Measurements from ENCODE around the gene PDAP1.
"Not testable (repeated sequence)": the region's sequence is repeated elsewhere in the genome, so short reads cannot be mapped to it uniquely, and the experiment has no call there.

The PDAP1 gene

DNA sequence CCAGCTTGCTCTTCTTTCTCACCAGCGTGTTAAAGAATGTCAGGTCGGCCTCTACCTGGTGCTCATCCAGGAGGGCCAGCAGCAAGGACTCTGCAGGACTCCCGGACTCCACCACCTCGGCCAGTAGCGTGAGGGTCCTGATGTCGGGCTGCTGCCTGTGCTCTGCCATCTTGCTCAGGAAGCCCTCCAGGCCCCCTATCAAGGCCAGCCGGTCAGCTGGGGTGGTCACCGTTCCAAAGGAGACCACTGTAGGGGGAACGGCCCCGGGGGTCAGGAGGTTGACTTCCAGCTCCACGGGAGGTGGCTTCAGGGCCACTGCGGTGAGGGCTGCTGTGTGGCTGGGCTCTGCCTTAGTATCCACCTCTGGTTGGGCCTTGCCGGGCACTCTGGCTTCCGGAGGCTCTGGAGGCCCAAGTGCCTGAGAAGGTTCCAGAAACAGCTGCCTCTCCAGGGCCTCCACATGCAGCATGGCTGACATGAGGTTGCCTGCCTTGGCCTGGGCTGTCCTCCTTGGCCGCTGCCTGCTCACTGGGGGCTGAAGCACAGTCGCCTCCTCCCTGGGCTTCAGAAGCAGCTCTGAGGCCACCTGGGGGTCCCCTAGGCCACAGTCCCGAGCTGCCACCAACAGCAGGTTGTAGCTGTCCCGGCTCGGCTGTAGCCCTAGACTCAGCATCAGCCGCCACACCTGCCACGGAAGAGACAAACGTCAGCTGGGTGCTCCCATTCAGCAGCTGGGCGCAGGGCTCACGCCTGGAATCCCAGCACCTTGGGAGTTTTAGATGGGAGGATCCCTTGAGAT, 16.7 kb upstream of the PDAP1 start:
- Histone ChIP-seq H3K27ac (ENCODE audit: low read depth, low read length, severe bottlenecking) (no peak overlapping the region), H3K9me3 (ENCODE audit: control insufficient read depth, low read length) (no peaks in the 10 kb centered on the region), H3K4me1 (ENCODE audit: control insufficient read depth, insufficient read depth, low read length, poor library complexity, severe bottlenecking) (no peaks in the 10 kb centered on the region), H3K36me3 (ENCODE audit: control insufficient read depth, insufficient read depth, low read length) (peaks cover 62% of the 10 kb centered on the region), H3K4me3 (ENCODE audit: extremely low read depth, insufficient read depth, low read length, poor library complexity, severe bottlenecking) (no peak overlapping the region)
- 92 to 95% methylated on average over 19 to 24 of the region's 24 CpGs for WGBS, 2 experiments (ENCODE audit: insufficient coverage in 2 of 2)

DNA sequence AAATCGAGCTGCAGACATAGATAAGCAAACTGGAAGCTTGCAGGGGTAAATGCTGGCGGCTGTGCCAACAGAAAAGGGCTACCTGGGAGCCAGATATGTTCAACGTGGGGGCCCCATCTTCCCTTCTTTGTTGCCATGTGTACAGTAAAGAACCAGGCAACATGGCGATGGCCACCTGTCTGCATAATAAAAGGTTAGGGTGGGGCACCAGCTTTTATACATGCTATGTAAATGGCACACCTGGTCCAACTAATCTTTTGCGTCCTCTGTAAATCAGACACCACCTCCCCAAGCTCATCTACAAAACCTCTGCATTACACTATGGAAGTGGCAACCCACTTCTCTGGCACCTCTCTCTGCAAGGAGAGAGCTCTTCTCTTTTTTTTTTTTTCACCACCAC, 14.2 kb upstream of the PDAP1 start:
- H3K27ac ChIP-seq (ENCODE audit: low read depth, low read length, severe bottlenecking), result no peak overlapping the region
- 93 to 95% methylated on average over 4 to 5 of the region's 5 CpGs for WGBS, 2 experiments (ENCODE audit: insufficient coverage in 2 of 2)
- H3K4me3 ChIP-seq (ENCODE audit: extremely low read depth, insufficient read depth, low read length, poor library complexity, severe bottlenecking), result no peak overlapping the region
- no peaks in the 10 kb centered on the region for H3K4me1 ChIP-seq (ENCODE audit: control insufficient read depth, insufficient read depth, low read length, poor library complexity, severe bottlenecking)
- peaks cover 66% of the 10 kb centered on the region for H3K36me3 ChIP-seq (ENCODE audit: control insufficient read depth, insufficient read depth, low read length)
- H3K9me3 ChIP-seq (ENCODE audit: control insufficient read depth, low read length), result no peaks in the 10 kb centered on the region

DNA sequence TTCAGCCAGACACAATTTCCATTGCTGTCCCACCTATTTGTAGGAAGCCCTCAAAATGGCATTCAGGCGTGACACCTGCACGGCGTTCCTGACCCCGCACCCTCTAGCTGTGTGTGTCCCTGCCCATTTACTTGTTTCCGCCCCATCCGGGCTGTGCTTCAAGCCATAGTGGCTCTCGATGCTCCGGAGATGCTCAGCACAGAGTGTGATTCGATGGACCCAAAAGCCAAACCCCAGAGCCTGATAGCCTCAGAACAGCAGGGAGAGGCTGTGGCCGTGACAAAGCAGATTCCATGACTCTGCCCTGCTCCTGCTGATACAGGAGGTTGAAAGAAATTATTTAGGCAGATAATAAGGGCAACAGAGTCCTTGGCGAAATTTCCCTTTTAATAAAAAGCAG, 13.8 kb upstream of the PDAP1 start:
- 93 to 97% methylated on average over 10 of the region's 11 CpGs for WGBS, 2 experiments (ENCODE audit: insufficient coverage in 2 of 2)
- H3K4me3 ChIP-seq (ENCODE audit: extremely low read depth, insufficient read depth, low read length, poor library complexity, severe bottlenecking), result no peak overlapping the region
- peaks cover 70% of the 10 kb centered on the region for H3K36me3 ChIP-seq (ENCODE audit: control insufficient read depth, insufficient read depth, low read length)
- no peaks in the 10 kb centered on the region for H3K9me3 ChIP-seq (ENCODE audit: control insufficient read depth, low read length)
- H3K27ac ChIP-seq (ENCODE audit: low read depth, low read length, severe bottlenecking), result no peak overlapping the region
- H3K4me1 ChIP-seq (ENCODE audit: control insufficient read depth, insufficient read depth, low read length, poor library complexity, severe bottlenecking), result no peaks in the 10 kb centered on the region

DNA sequence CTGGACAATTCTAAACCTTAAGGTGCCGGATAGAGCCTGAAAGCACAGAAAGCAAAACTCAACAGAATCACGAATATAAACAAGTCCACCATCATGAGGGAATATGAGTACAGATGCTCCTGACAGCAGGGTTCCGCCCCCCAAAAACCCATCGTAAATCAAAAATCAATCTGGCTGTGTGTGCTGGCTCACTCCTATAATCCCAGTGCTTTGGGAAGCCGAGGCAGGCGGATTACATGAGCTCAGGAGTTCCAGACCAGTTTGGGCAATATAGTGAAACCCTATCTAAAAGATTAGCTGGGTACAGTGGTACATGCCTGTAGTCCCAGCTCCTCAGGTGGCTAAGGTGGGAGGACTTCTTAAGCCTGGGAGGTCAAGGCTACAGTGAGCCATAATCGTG, 12.6 kb upstream of the PDAP1 start:
- WGBS, 2 experiments (ENCODE audit: insufficient coverage in 2 of 2), result 93 to 98% methylated on average over 6 of the region's 7 CpGs
- Histone ChIP-seq H3K27ac (ENCODE audit: low read depth, low read length, severe bottlenecking) (no peak overlapping the region), H3K9me3 (ENCODE audit: control insufficient read depth, low read length) (no peaks in the 10 kb centered on the region), H3K4me1 (ENCODE audit: control insufficient read depth, insufficient read depth, low read length, poor library complexity, severe bottlenecking) (no peaks in the 10 kb centered on the region), H3K4me3 (ENCODE audit: extremely low read depth, insufficient read depth, low read length, poor library complexity, severe bottlenecking) (no peak overlapping the region), H3K36me3 (ENCODE audit: control insufficient read depth, insufficient read depth, low read length) (peaks cover 81% of the 10 kb centered on the region)

DNA sequence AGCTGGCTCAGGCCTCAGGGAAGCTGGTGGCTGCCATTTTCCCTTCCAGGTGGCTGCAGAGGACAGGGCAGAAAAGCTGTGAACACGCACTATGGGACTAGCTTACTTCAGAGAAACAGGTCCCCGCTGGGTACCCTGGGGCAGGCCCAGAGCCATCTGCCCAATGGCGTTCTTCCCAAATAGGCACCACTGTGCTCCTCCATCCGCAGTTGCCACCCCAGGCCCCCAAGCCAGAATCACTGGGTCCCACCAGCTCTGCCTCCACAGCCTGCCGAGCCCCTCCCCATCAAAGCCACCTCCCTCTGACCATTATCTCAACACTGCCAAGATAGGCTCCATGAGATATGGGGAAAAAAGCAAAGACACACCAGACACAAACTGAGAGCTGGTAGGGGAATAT, 11.8 kb upstream of the PDAP1 start:
- no peaks in the 10 kb centered on the region for H3K9me3 ChIP-seq (ENCODE audit: control insufficient read depth, low read length)
- WGBS, 2 experiments (ENCODE audit: insufficient coverage in 2 of 2), result 95 to 100% methylated on average over 4 to 5 of the region's 5 CpGs
- H3K4me3 ChIP-seq (ENCODE audit: extremely low read depth, insufficient read depth, low read length, poor library complexity, severe bottlenecking), result no peak overlapping the region
- H3K27ac ChIP-seq (ENCODE audit: low read depth, low read length, severe bottlenecking), result no peak overlapping the region
- peaks cover 81% of the 10 kb centered on the region for H3K36me3 ChIP-seq (ENCODE audit: control insufficient read depth, insufficient read depth, low read length)
- no peaks in the 10 kb centered on the region for H3K4me1 ChIP-seq (ENCODE audit: control insufficient read depth, insufficient read depth, low read length, poor library complexity, severe bottlenecking)

DNA sequence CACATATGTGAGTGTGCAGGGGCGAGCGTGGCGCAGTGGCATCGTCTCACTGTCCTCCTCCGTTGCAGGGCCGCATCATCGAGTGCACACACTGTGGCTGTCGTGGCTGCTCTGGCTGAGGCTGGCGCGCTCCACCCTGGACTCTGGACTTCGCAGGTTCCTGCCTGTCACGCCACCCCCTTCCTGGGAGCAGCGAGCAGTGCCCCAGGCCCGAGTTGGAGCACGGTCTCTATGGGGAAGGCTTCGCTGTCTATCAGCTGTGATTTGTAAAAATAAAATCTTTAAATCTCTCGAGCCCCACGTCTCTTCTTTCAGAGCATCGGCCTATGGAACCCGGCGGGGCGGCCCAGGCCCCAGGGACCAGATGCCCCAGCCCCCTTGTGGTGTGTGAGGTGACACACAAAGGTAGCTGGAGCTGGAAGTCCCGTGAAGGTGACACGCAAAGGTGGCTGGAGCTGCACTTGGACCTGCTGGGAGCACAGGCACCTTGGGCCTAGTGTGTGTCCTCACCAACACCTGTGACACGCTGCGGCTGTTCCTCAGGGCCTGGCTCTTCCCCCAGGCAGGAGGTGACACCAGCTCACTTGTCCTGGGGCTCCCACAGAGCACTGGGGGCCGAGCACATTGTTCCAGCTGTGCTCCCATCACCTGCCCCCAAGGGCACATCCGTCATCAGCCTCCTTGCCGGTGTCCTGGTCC, 11.1 kb upstream of the PDAP1 start:
- H3K9me3 ChIP-seq (ENCODE audit: control insufficient read depth, low read length), result no peaks in the 10 kb centered on the region
- no peak overlapping the region for H3K27ac ChIP-seq (ENCODE audit: low read depth, low read length, severe bottlenecking)
- H3K4me1 ChIP-seq (ENCODE audit: control insufficient read depth, insufficient read depth, low read length, poor library complexity, severe bottlenecking), result no peaks in the 10 kb centered on the region
- peaks cover 81% of the 10 kb centered on the region for H3K36me3 ChIP-seq (ENCODE audit: control insufficient read depth, insufficient read depth, low read length)
- H3K4me3 ChIP-seq (ENCODE audit: extremely low read depth, insufficient read depth, low read length, poor library complexity, severe bottlenecking), result no peak overlapping the region
- 93% methylated on average over 18 to 25 of the region's 29 CpGs for WGBS, 2 experiments (ENCODE audit: insufficient coverage in 2 of 2)

DNA sequence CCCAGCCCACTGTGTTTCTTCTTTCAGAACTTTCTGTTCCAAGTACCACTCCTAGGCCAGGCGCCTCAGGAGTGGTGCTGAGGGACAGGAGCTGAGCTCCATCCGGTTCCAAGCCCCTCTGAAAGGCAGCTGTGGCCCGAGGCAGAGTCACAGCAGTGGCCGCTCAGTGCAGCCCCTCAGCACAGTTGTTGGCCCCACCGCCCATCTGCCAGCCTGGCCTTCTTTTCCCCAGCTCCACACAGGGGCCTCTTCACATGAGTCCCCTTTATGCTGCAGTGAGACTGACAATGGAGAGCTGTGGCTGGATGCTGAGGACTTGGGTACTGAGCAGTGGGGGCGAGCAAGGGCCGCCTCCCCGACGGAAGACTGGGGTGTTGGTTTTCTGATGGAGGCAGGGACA, 9.9 kb upstream of the PDAP1 start:
- peaks cover 81% of the 10 kb centered on the region for H3K36me3 ChIP-seq (ENCODE audit: control insufficient read depth, insufficient read depth, low read length)
- no peaks in the 10 kb centered on the region for H3K9me3 ChIP-seq (ENCODE audit: control insufficient read depth, low read length)
- no peak overlapping the region for H3K4me3 ChIP-seq (ENCODE audit: extremely low read depth, insufficient read depth, low read length, poor library complexity, severe bottlenecking)
- WGBS, 2 experiments (ENCODE audit: insufficient coverage in 2 of 2), result 96 to 100% methylated on average over 6 to 7 of the region's 9 CpGs
- no peaks in the 10 kb centered on the region for H3K4me1 ChIP-seq (ENCODE audit: control insufficient read depth, insufficient read depth, low read length, poor library complexity, severe bottlenecking)
- no peak overlapping the region for H3K27ac ChIP-seq (ENCODE audit: low read depth, low read length, severe bottlenecking)

DNA sequence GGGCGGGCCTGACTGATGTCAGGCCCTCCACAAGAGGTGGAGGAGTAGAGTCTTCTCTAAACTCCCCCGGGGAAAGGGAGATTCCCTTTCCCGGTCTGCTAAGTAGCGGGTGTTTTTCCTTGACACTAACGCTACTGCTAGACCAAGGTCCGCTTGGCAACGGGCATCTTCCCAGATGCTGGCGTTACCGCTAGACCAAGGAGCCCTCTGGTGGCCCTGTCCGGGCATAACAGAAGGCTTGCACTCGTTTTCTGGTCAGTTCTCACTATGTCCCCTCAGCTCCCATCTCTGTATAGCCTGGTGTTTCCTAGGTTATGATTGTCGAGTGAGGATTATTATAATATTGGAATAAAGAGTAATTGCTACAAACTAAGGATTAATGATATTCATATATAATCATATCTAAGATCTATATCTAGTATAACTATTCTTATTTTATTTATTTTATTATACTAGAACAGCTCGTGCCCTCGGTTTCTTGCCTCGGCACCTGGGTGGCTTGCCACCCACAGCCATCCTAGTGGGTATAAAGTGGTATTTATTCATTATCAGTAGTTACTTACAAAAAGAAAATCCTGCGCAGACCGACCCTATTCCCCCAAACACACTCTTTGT, 7.2 kb upstream of the PDAP1 start:
- WGBS, 2 experiments (ENCODE audit: insufficient coverage in 2 of 2), result 55 to 61% methylated on average over 9 of the region's 17 CpGs
- not testable (repeated sequence) for H3K27ac ChIP-seq (ENCODE audit: low read depth, low read length, severe bottlenecking); H3K4me1 ChIP-seq (ENCODE audit: control insufficient read depth, insufficient read depth, low read length, poor library complexity, severe bottlenecking); H3K4me3 ChIP-seq (ENCODE audit: extremely low read depth, insufficient read depth, low read length, poor library complexity, severe bottlenecking); H3K9me3 ChIP-seq (ENCODE audit: control insufficient read depth, low read length)
- H3K36me3 ChIP-seq (ENCODE audit: control insufficient read depth, insufficient read depth, low read length), result peaks cover 96% of the 10 kb centered on the region

DNA sequence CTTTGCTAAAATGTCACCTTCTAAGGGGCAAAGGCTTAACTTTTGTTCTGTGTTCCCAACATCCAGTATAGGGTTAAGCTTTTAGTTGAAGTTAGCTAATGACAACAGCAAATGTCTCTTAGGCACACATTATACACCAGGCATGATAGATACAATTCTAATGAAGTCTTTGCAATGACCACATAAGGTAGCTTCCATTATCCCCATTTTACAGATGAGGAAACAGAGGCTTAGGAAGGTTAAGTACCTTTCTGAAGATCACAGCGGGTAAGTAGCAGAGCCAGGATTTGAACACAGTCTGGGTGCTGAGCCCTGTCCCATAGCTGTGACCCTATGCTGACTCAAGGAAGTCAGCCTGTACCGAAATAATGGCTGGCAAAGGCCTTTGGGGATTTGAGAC, 2.2 kb upstream of the PDAP1 start:
- no peaks in the 10 kb centered on the region for H3K9me3 ChIP-seq (ENCODE audit: control insufficient read depth, low read length)
- no peak overlapping the region for H3K27ac ChIP-seq (ENCODE audit: low read depth, low read length, severe bottlenecking)
- H3K36me3 ChIP-seq (ENCODE audit: control insufficient read depth, insufficient read depth, low read length), result peaks cover 60% of the 10 kb centered on the region
- peaks cover 10% of the 10 kb centered on the region for H3K4me1 ChIP-seq (ENCODE audit: control insufficient read depth, insufficient read depth, low read length, poor library complexity, severe bottlenecking)
- 93 to 100% methylated on average over 2 of the region's 2 CpGs for WGBS, 2 experiments (ENCODE audit: insufficient coverage in 2 of 2)
- no peak overlapping the region for H3K4me3 ChIP-seq (ENCODE audit: extremely low read depth, insufficient read depth, low read length, poor library complexity, severe bottlenecking)

DNA sequence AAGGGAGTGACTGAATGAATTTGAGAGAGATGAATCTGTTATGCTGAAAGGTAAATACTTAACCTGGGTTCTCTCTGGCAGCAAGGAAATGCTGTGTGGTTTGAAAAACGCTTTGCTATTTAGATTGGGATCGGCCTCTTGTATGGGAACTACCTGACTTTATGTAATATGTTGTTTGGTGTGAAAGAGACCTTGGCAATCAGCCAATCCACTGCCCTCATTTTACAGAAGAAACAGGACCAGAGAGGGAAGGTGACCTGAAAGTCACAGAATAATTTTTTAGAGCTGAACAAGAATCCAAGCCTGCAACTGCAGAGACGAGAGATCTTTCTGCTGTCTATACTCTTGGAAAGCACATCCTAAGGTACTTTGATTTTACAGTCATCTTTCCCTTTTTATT, 1.4 kb upstream of the PDAP1 start:
- H3K27ac ChIP-seq (ENCODE audit: low read depth, low read length, severe bottlenecking), result no peak overlapping the region

DNA sequence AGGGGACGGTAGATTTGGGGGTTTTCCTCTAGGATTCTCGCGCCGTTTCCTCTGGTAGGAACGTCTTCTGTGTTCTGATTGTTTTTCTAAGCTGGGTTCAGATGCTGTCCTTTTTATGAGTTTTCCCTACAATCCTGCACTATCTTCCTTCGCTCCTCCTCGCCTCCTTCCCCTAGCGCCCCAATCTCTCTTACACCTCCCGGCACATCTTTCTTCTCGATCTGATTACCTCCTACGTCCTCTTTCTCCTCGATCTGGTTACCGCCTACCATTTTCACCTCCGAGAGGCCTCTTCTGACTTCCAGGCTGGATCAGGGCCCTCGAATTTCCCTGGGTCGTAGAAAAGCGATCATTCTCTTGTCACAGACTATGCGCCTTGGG, 785 bp upstream of the PDAP1 start:
- 0 to 2% methylated on average over 17 of the region's 18 CpGs for WGBS, 2 experiments (ENCODE audit: insufficient coverage in 2 of 2)
- Histone ChIP-seq H3K36me3 (ENCODE audit: control insufficient read depth, insufficient read depth, low read length) (peaks cover 60% of the 10 kb centered on the region), H3K9me3 (ENCODE audit: control insufficient read depth, low read length) (no peaks in the 10 kb centered on the region), H3K4me1 (ENCODE audit: control insufficient read depth, insufficient read depth, low read length, poor library complexity, severe bottlenecking) (peaks cover 10% of the 10 kb centered on the region), H3K4me3 (ENCODE audit: extremely low read depth, insufficient read depth, low read length, poor library complexity, severe bottlenecking) (peak overlapping the region; percentile 91), H3K27ac (ENCODE audit: low read depth, low read length, severe bottlenecking) (peak overlapping the region; percentile 100)

More for the DNA sequence above, 1.4 kb upstream of the PDAP1 start:
- 76 to 78% methylated on average over 3 of the region's 3 CpGs for whole genome bisulfite sequencing, 2 experiments (ENCODE audit: insufficient coverage in 2 of 2)
- Histone ChIP-seq H3K4me3 (ENCODE audit: extremely low read depth, insufficient read depth, low read length, poor library complexity, severe bottlenecking) (peak overlapping the region; percentile 91), H3K4me1 (ENCODE audit: control insufficient read depth, insufficient read depth, low read length, poor library complexity, severe bottlenecking) (peaks cover 10% of the 10 kb centered on the region), H3K36me3 (ENCODE audit: control insufficient read depth, insufficient read depth, low read length) (peaks cover 61% of the 10 kb centered on the region), H3K9me3 (ENCODE audit: control insufficient read depth, low read length) (no peaks in the 10 kb centered on the region)

Measured in mesodermal cell (in vitro differentiated cells).